ELR (cell line): ENCODE measurements around the gene CCS.
"Not testable (repeated sequence)": the region's sequence is repeated elsewhere in the genome, so short reads cannot be mapped to it uniquely, and the experiment has no call there.

Source experiments
- DNase-seq: peaks from one replicate; pipeline ENCODE4 v3.0.0-alpha.2; 2015; ENCODE audit warnings: low read depth

CCS gene

GRCh38 chr11:66592457-66593302 lies at the start of gene CCS, which contains the start of gene CCDC87:
CCS (plus strand) TSS chr11:66593185; CDS start chr11:66593262, 77 bp downstream.
CCDC87 (minus strand) TSS chr11:66593063; CDS start chr11:66593015, 48 bp downstream.
- peak; percentile 95 for DNase-seq

DNA sequence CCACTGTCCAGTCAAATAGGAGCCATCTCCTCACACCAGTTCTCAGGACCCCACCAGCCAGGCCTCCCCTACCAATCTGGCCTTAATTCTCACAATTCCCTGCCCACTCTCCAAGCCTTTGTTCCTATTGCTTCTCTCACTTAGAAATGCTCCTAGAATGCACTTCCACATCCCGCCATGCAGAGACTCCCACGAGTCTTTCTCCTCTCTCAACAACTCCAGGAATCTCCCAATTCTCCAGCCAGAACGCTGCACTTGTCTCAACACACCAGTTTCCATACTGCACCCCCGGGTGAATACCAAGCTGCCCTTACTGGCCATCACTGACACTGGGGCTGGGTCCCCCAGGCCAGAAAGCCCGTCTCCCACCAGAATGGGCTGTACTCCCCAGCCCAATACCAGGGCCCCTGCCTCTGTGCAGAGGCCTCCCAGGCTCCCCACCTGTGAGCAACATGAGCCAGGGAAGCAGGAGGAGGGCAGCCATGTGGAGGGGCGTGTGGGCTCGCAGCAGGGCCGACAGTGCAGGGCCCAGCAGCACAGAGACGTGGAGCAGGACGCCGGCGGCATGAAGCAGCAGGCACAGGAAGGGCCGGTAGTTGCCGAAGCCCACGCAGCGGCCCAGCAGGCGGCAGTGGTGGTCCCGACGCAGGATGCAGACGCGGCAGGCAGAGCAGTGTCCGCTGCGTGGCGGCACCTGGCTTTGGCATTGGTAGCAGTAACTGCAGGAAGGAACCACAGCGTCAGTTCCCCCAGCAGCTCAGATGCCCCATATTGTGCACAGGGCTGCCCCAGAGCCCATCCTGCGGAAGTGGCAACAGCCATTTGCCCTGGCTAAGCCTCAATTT lies 49.5 kb upstream of the CCS start:
- peak; percentile 55 for DNase-seq

DNA sequence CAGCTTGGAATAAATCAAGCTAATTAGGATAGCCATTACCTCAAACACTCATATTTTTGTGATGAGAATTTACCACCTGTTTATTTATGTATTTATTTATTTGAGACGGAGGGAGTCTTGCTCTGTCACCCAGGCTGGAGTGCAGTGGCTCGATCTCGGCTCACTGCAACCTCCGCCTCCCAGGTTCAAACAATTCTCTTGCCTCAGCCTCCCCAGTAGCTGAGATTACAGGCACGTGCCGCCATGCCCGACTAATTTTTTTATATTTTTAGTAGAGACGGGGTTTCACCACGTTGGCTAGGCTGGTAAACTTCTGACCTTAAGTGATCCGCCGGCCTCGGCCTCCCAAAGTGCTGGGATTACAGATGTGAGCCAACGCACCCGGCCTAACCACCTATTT lies 48.0 kb upstream of the CCS start:
- DNase-seq, result not testable (repeated sequence)

GRCh38 chr11:66545701-66546367 lies 47.2 kb upstream of the CCS start, which contains the start of gene ZDHHC24:
ZDHHC24 (minus strand) TSS chr11:66546048; CDS start chr11:66546003, 45 bp downstream.
- peak; percentile 97 for DNase-seq

GRCh38 chr11:66546368-66546965 lies 46.5 kb upstream of the CCS start, which contains the start of gene ACTN3:
ACTN3 (plus strand) TSS chr11:66546903; CDS start chr11:66546938, 35 bp downstream.
- peak; percentile 21 for DNase-seq

- no peak for DNase-seq
These were observed 45.9 kb upstream of the CCS start for GRCh38 chr11:66546966-66547661.

- DNase-seq, result no peak
These were observed 45.3 kb upstream of the CCS start for GRCh38 chr11:66547662-66548009.

GRCh38 chr11:66548041-66548440 lies 44.9 kb upstream of the CCS start:
- DNase-seq, result no peak

DNA sequence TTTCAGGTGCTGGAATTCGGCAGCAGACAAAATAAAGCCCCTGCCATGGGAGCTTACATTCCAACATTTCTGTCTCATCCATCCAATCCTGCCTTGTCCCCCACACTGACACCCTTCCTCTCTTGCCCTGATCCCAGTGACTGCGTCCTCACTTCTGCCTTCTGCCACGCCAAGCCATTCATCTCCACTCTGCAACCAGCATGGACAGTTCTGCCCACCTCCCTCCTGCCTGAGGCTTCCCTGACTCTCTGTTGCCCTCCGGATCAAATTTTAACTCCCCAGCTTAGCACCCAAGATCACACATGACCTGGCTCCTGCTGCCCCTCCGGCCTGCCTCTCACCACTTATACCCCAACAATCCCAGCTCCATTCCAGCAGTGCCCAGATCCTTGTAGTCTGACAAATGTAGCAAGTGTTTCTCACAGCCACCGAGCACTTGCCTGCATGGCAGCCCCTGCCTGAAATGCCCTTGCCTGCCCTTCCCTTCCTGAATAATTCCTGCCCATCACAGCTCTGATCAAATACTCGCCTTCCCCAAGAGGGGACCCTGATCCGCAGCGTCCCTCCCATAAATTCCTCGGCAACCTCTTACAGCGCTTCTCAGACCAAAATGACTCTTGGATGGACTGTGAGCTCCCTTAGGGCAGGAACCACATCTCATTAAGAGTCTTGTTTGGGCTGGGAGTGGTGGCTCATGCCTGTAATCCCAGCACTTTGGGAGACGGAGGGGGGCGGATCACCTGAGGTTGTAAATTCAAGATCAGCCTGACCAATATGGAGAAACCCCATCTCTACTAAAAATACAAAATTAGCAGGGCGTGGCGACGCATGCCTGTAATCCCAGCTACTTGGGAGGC lies 44.0 kb upstream of the CCS start:
- DNase-seq, result no peak

GRCh38 chr11:66549696-66550095 lies 43.3 kb upstream of the CCS start:
- no peak for DNase-seq

DNA sequence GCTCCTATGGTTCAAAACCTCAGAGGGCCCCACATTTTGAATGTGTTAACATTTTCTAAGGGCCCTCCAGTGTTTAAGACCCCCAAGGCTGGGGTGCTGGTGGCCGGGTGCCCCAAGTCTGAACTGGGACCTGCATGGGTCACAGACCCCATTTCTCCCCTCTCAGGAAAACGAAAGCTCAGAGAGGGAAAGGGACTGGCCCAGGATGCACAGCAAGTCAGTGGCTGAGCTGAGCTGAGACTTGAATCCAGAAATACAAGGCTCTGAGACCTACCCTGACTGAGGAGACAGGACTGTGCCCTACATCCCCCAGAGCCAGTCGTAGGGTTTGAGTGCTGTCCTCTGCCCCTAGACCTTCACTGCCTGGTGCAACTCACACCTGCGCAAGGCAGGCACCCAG lies 42.1 kb upstream of the CCS start:
- no peak for DNase-seq

GRCh38 chr11:66554602-66555001 lies 38.4 kb upstream of the CCS start:
- no peak for DNase-seq

DNA sequence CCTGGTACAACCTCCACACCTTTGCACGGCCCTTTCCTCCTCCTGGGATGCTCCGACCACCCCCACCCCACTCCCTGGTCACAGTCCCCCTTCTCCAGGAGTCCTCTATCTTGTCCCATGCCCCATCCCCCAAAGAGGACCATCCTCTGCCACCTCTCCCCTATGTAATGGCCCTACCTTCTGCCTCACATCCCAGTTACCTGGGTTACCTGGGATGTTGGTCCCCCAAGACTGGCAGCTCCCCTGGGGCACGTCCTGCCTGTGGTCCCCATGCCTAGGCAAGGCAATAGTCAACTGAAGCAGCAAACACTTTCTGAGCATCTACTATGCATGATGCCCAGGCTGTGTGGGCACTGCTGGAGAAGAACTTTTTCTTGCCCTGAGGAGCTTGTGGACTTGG lies 37.6 kb upstream of the CCS start:
- no peak for DNase-seq

DNA sequence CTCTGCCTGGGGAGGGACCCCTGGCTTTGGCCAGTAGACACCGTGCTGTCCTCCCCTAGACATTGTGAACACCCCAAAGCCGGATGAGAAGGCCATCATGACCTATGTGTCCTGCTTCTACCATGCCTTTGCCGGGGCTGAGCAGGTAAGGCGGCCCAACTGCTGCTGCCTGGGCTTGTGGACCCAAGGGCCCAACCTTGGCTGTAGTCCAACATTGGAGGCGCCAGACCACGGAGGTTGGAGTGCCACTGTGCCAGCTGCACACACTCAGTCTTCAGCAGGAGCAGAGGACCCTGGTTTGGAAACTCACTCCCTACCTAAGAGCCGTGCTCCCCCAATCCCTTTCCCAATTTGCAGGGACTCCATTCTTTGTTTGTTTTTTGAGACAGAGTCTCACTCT lies 36.9 kb upstream of the CCS start:
- DNase-seq, result no peak

DNA sequence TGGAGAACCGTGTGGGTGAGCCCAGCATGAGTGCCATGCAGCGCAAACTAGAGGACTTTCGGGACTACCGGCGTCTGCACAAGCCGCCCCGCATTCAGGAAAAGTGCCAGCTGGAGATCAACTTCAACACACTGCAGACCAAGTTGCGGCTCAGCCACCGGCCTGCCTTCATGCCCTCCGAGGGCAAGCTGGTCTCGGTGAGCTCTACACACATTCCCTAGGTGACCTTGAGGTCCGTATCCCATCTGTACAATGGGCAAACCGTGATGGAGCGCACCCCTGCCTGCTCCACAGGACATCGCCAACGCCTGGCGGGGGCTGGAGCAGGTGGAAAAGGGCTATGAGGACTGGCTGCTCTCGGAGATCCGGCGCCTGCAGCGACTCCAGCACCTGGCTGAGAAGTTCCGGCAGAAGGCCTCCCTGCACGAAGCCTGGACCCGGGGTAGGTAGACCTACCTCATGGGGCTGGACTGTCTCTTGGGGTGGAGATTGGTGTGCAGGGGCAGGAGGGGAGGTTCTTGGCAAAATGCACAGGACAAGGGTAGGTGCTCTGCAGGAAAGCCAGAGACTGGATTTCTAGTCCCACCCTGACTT lies 35.2 kb upstream of the CCS start:
- DNase-seq, result no peak

DNA sequence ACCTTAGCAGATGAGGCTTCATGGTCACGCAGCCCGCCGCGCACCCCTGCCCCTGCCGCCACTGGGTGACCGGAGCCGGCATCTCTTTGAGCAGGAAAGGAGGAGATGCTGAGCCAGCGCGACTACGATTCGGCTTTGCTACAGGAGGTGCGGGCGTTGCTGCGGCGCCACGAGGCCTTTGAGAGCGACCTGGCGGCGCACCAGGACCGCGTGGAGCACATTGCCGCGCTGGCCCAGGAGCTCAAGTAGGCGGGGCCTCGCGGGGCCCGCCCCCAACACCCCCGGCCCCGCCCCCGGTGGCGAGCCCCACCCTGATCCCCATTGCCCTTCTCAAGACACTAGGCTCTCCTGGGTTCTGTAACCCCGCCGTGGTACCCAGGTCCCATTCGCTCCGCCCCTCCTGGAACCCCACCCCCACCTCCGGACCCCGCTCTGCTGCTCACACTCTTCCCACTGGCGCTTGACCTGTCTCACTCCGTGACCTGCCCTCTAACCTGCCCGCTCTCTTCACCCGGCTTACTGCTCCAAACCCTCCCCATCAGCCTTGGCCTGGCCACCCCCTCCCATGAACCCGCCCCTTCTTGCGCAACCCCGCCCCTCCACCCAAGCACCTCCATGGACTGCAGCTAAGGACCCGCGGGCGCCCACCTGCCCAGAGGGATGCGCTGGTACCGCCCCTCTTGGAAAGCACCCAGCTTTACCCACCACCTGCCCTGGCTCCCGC lies 33.7 kb upstream of the CCS start:
- no peak for DNase-seq

GRCh38 chr11:66559866-66560676 lies 32.9 kb upstream of the CCS start:
- no peak for DNase-seq
